SW480 (cell line): ENCODE measurements around the gene RDM1.
"Not testable (repeated sequence)": the region's sequence is repeated elsewhere in the genome, so short reads cannot be mapped to it uniquely, and the experiment has no call there.

Experiments
- DNase-seq: peaks from one replicate; pipeline ENCODE4 v3.0.0-alpha.2; 2016; ENCODE audit warnings: low spot score

Gene RDM1

GRCh38 chr17:35898283-35899070 is 32.1 kb downstream of the RDM1 start:
- no peak for DNase-seq

- DNase-seq, result not testable (repeated sequence)
Measured at GRCh38 chr17:35897772-35898171, 32.8 kb downstream of the RDM1 start.

- no peak for DNase-seq
Measured at GRCh38 chr17:35895636-35896587, 34.7 kb downstream of the RDM1 start.

- no peak for DNase-seq
Measured at GRCh38 chr17:35894206-35894605, 36.4 kb downstream of the RDM1 start.

- no peak for DNase-seq
Measured at GRCh38 chr17:35893751-35894150, 36.8 kb downstream of the RDM1 start.

GRCh38 chr17:35892091-35893035 is 38.2 kb downstream of the RDM1 start:
- no peak for DNase-seq

- no peak for DNase-seq
Measured at GRCh38 chr17:35891269-35891668, 39.3 kb downstream of the RDM1 start.

GRCh38 chr17:35890774-35891155 is 39.8 kb downstream of the RDM1 start:
- no peak for DNase-seq

GRCh38 chr17:35889818-35890773 is 40.5 kb downstream of the RDM1 start:
- no peak for DNase-seq

- no peak for DNase-seq
Measured at GRCh38 chr17:35889241-35889640, 41.3 kb downstream of the RDM1 start.

GRCh38 chr17:35879773-35880654 is 50.6 kb downstream of the RDM1 start, which contains the start of gene CCL5:
CCL5 (minus strand) TSS chr17:35880360.
- no peak for DNase-seq

- peak; percentile 36 for DNase-seq
Measured at GRCh38 chr17:35878361-35878760, 52.2 kb downstream of the RDM1 start.

- DNase-seq, result no peak
Measured at GRCh38 chr17:35877345-35878029, 53.1 kb downstream of the RDM1 start.

- DNase-seq, result no peak
Measured at GRCh38 chr17:35876534-35876933, 54.0 kb downstream of the RDM1 start.

- DNase-seq, result no peak
Measured at GRCh38 chr17:35875800-35876139, 54.8 kb downstream of the RDM1 start.

- DNase-seq, result no peak
Measured at GRCh38 chr17:35875072-35875799, 55.3 kb downstream of the RDM1 start.

- DNase-seq, result no peak
Measured at GRCh38 chr17:35872196-35872980, 58.2 kb downstream of the RDM1 start.
